SK-N-SH (cell line): ENCODE data around the gene ZMAT5. TPM values are rescaled to one million over a fixed set of nuclear protein-coding genes. Genes with fewer than 3 reads are reported as not detected.

Experiments
- CTCF ChIA-PET: fragments of 300-600, 350-600 bp; formaldehyde crosslinking; extraction: SDS; loops from one replicate; lab custom pipeline; 2021; lab: Yijun Ruan, JAX
- POLR2A ChIA-PET: fragments of 350-600 bp; sonication (Branson Sonifier 250); formaldehyde crosslinking; extraction: SDS; loops from one replicate; lab custom pipeline; 2020; ENCODE audit warnings: antibody characterized with exemption, inconsistent platforms; lab: Yijun Ruan, JAX
- DNase-seq: peaks from one replicate; pipeline ENCODE4 v3.0.0; 2012
- H2AFZ ChIP-seq: fragments of 200-600 bp; sonication (generic); 2 replicates; pipeline ENCODE4 v1.8.1; 2016; ENCODE audit warnings: antibody characterized with exemption, mild to moderate bottlenecking, low read depth
- H3F3A ChIP-seq: fragments of 200-600 bp; sonication (generic); replicated peaks from 2 replicates; pipeline ENCODE3; 2016; ENCODE audit warnings: antibody characterized with exemption, mild to moderate bottlenecking; ENCODE audit not compliant: insufficient read depth
- H3K27ac ChIP-seq, 2 experiments: fragments of 200-500 bp in 1 of 2; fragments of 200-600 bp in 1 of 2; sonication (Bioruptor generic) in 1 of 2; sonication (generic), shearing (Covaris generic) in 1 of 2; 2 replicates each; pipeline versions ENCODE4 v1.5.1 to v1.6.1; 2014 to 2016; ENCODE audit warnings: low read depth in 2 of 2, inconsistent platforms in 1 of 2, low read length in 1 of 2, mild to moderate bottlenecking in 1 of 2, mixed read lengths in 1 of 2
- H3K27me3 ChIP-seq: fragments of 200-600 bp; sonication (generic), shearing (Covaris generic); 2 replicates; pipeline ENCODE4 v1.6.1; 2016; ENCODE audit warnings: mixed run types; ENCODE audit not compliant: insufficient read depth
- H3K36me3 ChIP-seq, 2 experiments: fragments of 200-500 bp in 1 of 2; fragments of 200-600 bp in 1 of 2; sonication (Bioruptor generic) in 1 of 2; sonication (generic) in 1 of 2; replicated peaks in 1 of 2; 2 replicates each; pipeline versions ENCODE3 to v1.5.1; 2014 to 2016; ENCODE audit warnings: low read length in 1 of 2, mild to moderate bottlenecking in 1 of 2; ENCODE audit not compliant: insufficient read depth in 2 of 2, control insufficient read depth in 1 of 2
- H3K4me1 ChIP-seq, 2 experiments: fragments of 200-500 bp in 1 of 2; fragments of 200-600 bp in 1 of 2; sonication (Bioruptor generic) in 1 of 2; sonication (generic), shearing (Covaris generic) in 1 of 2; 2 replicates each; pipeline versions ENCODE4 v1.5.1 to v1.6.1; 2014 to 2016; ENCODE audit warnings: low read depth in 1 of 2, low read length in 1 of 2, mixed run types in 1 of 2; ENCODE audit not compliant: insufficient read depth in 2 of 2, control insufficient read depth in 1 of 2
- H3K4me2 ChIP-seq: fragments of 200-600 bp; sonication (generic), shearing (Covaris generic); 2 replicates; pipeline ENCODE4 v1.6.1; 2017; ENCODE audit warnings: mixed run types
- H3K4me3 ChIP-seq, 2 experiments: fragments of 200-500 bp in 1 of 2; fragments of 200-600 bp in 1 of 2; sonication (Bioruptor generic) in 1 of 2; sonication (generic), shearing (Covaris generic) in 1 of 2; 2 replicates each; pipeline versions ENCODE4 v1.5.1 to v1.8.1; 2014 to 2016; ENCODE audit warnings: low read depth in 2 of 2, inconsistent platforms in 1 of 2, low read length in 1 of 2, mild to moderate bottlenecking in 1 of 2, mixed read lengths in 1 of 2, moderate library complexity in 1 of 2
- H3K79me2 ChIP-seq: fragments of 200-600 bp; sonication (generic); 2 replicates; pipeline ENCODE4 v1.8.1; 2017; ENCODE audit warnings: mild to moderate bottlenecking; ENCODE audit not compliant: insufficient read depth
- H3K9ac ChIP-seq: fragments of 200-600 bp; sonication (generic); 2 replicates; pipeline ENCODE4 v1.6.1; 2017; ENCODE audit warnings: mixed run types
- H3K9me2 ChIP-seq: fragments of 200-600 bp; sonication (generic); 2 replicates; pipeline ENCODE4 v1.6.1; 2017; ENCODE audit warnings: mixed run types
- H3K9me3 ChIP-seq: fragments of 200-600 bp; sonication (generic); 2 replicates; pipeline ENCODE4 v1.6.1; 2017; ENCODE audit warnings: mixed run types, mild to moderate bottlenecking, moderate library complexity
- H4K20me1 ChIP-seq: fragments of 200-600 bp; sonication (generic); 2 replicates; pipeline ENCODE4 v1.6.1; 2017; ENCODE audit warnings: mild to moderate bottlenecking, mixed run types; ENCODE audit not compliant: insufficient read depth
- EP300 ChIP-seq, 2 experiments: IDR thresholded peaks; 2 replicates each; pipeline versions ENCODE4 v1.4.0 to v1.6.1; 2012; ENCODE audit warnings: borderline replicate concordance in 1 of 2, low read depth in 1 of 2, low read length in 1 of 2
- FOSL2 ChIP-seq: IDR thresholded peaks from 2 replicates; pipeline ENCODE4 v1.4.0; 2012; ENCODE audit warnings: low read depth, mild to moderate bottlenecking, moderate library complexity, borderline replicate concordance
- FOXJ3 ChIP-seq: sonication (generic); formaldehyde crosslinking; IDR thresholded peaks from 2 replicates; pipeline ENCODE4 v1.5.1; 2020; ENCODE audit warnings: mild to moderate bottlenecking, missing genetic modification reagents
- GATA2 ChIP-seq: sonication (generic); formaldehyde crosslinking; IDR thresholded peaks from 2 replicates; pipeline ENCODE4 v1.5.0; 2020; ENCODE audit warnings: mild to moderate bottlenecking, missing genetic modification reagents
- JUND ChIP-seq: IDR thresholded peaks from 2 replicates; pipeline ENCODE4 v1.4.0; 2012
- MEF2A ChIP-seq: IDR thresholded peaks from 2 replicates; pipeline ENCODE4 v1.4.0; 2012; ENCODE audit warnings: low read depth, borderline replicate concordance
- NRF1 ChIP-seq: IDR thresholded peaks from 2 replicates; pipeline ENCODE4 v1.6.1; 2012; ENCODE audit warnings: low read depth, mild to moderate bottlenecking, low read length
- POLR2AphosphoS5 ChIP-seq: IDR thresholded peaks from 2 replicates; pipeline ENCODE4 v1.6.1; 2012; ENCODE audit warnings: low read depth, low read length
- RAD21 ChIP-seq: IDR thresholded peaks from 2 replicates; pipeline ENCODE4 v1.6.1; 2012; ENCODE audit warnings: mild to moderate bottlenecking, low read length
- RFX5 ChIP-seq: IDR thresholded peaks from 2 replicates; pipeline ENCODE4 v1.6.1; 2012; ENCODE audit warnings: mild to moderate bottlenecking, improper control_type of control experiment, low read length
- RXRA ChIP-seq: IDR thresholded peaks from 2 replicates; pipeline ENCODE4 v1.4.0; 2012; ENCODE audit warnings: low read depth, mild to moderate bottlenecking, borderline replicate concordance
- SMC3 ChIP-seq: IDR thresholded peaks from 2 replicates; pipeline ENCODE4 v1.6.1; 2012; ENCODE audit warnings: low read depth, low read length, improper control_type of control experiment
- WGBS: methylation state at CpG from one replicate; pipeline ENCODE4 v1.1.6; 2017; ENCODE audit warnings: low lambda C conversion rate; 5-methylcytosine and 5-hydroxymethylcytosine counted together
- polyA plus RNA-seq, 3 experiments: library from polyadenylated mRNA; depleted of rRNA; stranded (reverse); fragments of >200 nt; gene quantifications; 2 replicates each; pipeline ENCODE4 v1.2.3, GENCODE V29; 2012
- TF ChIP-seq, protein P1 (sequence below): IDR thresholded peaks from 2 replicates; pipeline ENCODE4 v1.4.0; 2012; ENCODE audit warnings: low read depth, borderline replicate concordance
- TF ChIP-seq, protein P2 (sequence below): IDR thresholded peaks from 2 replicates; pipeline ENCODE4 v1.4.0; 2012; ENCODE audit warnings: low read depth
- TF ChIP-seq, protein P3 (sequence below): IDR thresholded peaks from 2 replicates; pipeline ENCODE4 v1.6.1; 2012; ENCODE audit warnings: mild to moderate bottlenecking, low read depth, low read length, moderate library complexity

ZMAT5 gene
- polyA plus RNA-seq, 1 of the 3 experiments (the other 2 are of a cell fraction), result 35.0 TPM

DNA sequence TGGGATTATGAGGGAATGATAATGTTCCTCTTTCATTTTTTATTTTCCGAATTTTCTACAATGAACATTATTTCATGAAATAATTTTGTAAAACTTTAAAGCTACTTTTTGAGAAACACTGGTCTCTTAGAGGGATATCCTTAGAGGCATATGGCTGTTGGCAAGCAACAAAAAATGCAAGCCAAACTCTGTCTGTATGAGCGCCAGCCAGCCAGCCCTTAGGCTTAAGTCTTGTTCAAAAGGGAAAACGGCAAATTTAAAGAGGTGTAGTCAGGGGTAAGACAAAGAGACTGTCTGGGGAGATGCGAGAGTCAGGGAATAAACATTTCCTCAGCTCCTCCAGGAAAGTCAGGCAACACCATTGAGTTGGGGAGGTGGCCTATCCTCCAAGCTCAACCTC, 48.8 kb upstream of the ZMAT5 start:
- ChIA-PET CTCF (interaction anchor here (1.1 to 1.2 kb wide), 2 partner anchors 189 to 273 kb away, joined by 3 to 4 read pairs; no protein-coding TSS in a partner anchor), POLR2A (interaction anchor here (0.7 kb wide), 1 partner anchor 33 kb away, joined by 3 read pairs; no protein-coding TSS in a partner anchor)
- H3F3A ChIP-seq, result no peaks in the 10 kb centered on the region
- TF ChIP-seq RFX5, result no peak
- TF ChIP-seq FOXJ3, result no peak
- no peak for TF ChIP-seq EP300 (IDR thresholded peaks at IDR 0.05; ENCODE audit: borderline replicate concordance in 1 of 2, low read depth in 1 of 2, low read length in 1 of 2)
- TF ChIP-seq, protein P1, sequence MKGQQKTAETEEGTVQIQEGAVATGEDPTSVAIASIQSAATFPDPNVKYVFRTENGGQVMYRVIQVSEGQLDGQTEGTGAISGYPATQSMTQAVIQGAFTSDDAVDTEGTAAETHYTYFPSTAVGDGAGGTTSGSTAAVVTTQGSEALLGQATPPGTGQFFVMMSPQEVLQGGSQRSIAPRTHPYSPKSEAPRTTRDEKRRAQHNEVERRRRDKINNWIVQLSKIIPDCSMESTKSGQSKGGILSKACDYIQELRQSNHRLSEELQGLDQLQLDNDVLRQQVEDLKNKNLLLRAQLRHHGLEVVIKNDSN, result no peak
- no peak for TF ChIP-seq GATA2
- no peak for TF ChIP-seq POLR2AphosphoS5
- TF ChIP-seq SMC3, result no peak
- TF ChIP-seq RXRA, result no peak
- no peak for TF ChIP-seq RAD21
- TF ChIP-seq FOSL2, result no peak
- TF ChIP-seq, protein P2, sequence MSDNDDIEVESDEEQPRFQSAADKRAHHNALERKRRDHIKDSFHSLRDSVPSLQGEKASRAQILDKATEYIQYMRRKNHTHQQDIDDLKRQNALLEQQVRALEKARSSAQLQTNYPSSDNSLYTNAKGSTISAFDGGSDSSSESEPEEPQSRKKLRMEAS, result no peak
- TF ChIP-seq, protein P3, sequence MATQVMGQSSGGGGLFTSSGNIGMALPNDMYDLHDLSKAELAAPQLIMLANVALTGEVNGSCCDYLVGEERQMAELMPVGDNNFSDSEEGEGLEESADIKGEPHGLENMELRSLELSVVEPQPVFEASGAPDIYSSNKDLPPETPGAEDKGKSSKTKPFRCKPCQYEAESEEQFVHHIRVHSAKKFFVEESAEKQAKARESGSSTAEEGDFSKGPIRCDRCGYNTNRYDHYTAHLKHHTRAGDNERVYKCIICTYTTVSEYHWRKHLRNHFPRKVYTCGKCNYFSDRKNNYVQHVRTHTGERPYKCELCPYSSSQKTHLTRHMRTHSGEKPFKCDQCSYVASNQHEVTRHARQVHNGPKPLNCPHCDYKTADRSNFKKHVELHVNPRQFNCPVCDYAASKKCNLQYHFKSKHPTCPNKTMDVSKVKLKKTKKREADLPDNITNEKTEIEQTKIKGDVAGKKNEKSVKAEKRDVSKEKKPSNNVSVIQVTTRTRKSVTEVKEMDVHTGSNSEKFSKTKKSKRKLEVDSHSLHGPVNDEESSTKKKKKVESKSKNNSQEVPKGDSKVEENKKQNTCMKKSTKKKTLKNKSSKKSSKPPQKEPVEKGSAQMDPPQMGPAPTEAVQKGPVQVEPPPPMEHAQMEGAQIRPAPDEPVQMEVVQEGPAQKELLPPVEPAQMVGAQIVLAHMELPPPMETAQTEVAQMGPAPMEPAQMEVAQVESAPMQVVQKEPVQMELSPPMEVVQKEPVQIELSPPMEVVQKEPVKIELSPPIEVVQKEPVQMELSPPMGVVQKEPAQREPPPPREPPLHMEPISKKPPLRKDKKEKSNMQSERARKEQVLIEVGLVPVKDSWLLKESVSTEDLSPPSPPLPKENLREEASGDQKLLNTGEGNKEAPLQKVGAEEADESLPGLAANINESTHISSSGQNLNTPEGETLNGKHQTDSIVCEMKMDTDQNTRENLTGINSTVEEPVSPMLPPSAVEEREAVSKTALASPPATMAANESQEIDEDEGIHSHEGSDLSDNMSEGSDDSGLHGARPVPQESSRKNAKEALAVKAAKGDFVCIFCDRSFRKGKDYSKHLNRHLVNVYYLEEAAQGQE, result no peak
- no peak for TF ChIP-seq MEF2A
- no peak for TF ChIP-seq NRF1
- no peak for TF ChIP-seq JUND
- TF ChIP-seq, all 33 proteins: peak for 0
- no peak overlapping the region for H3K9ac ChIP-seq
- peaks cover 0 to 2% of the 10 kb centered on the region in 2 experiments; a peak in 1 of 4 replicates for H3K4me1 ChIP-seq
- H3K4me3 ChIP-seq, result no peak overlapping the region
- DNase-seq, result no peak
- no peaks in the 10 kb centered on the region for H3K79me2 ChIP-seq
- H3K9me3 ChIP-seq, result no peaks in the 10 kb centered on the region
- no peak overlapping the region for H2AFZ ChIP-seq
- H3K4me2 ChIP-seq, result no peak overlapping the region
- H3K9me2 ChIP-seq, result no peaks in the 10 kb centered on the region
- no peaks in the 10 kb centered on the region for H3K27me3 ChIP-seq
- no peaks in the 10 kb centered on the region for H4K20me1 ChIP-seq
- H3K27ac ChIP-seq, result no peak overlapping the region
- WGBS, result 93% methylated on average over 4 of the region's 4 CpGs
- peaks cover 35 to 56% of the 10 kb centered on the region in 2 experiments for H3K36me3 ChIP-seq
